GM23248 (cell line): ENCODE results near the gene SCN1B.

Source experiments
- EZH2 ChIP-seq: fragments of 200-600 bp; sonication (generic); IDR thresholded peaks from 2 replicates; pipeline ENCODE4 v1.6.1; 2018; ENCODE audit warnings: antibody characterized with exemption, mild to moderate bottlenecking; ENCODE audit not compliant: insufficient read depth, poor library complexity, severe bottlenecking
- EZH2phosphoT487 ChIP-seq: fragments of 200-600 bp; sonication (generic); IDR thresholded peaks from 2 replicates; pipeline ENCODE4 v1.6.1; 2018; ENCODE audit warnings: antibody characterized with exemption, moderate library complexity, mild to moderate bottlenecking, low read depth; ENCODE audit not compliant: insufficient read depth

GRCh38 chr19:35000647-35001501, 29.4 kb upstream of the SCN1B start:
- TF ChIP-seq EZH2: no peak
- TF ChIP-seq EZH2phosphoT487: no peak
